H1 (cell line): ENCODE data around the gene PLD3. TPM values are rescaled to one million over a fixed set of nuclear protein-coding genes. Genes with fewer than 3 reads are reported as not detected.

Experiments
- CBX5 ChIP-seq: fragments of 300-800, 300-1000 bp; sonication (generic); IDR thresholded peaks from 2 replicates; pipeline ENCODE4 v1.7.1; 2016; ENCODE audit warnings: antibody characterized with exemption, low read length, low read depth
- EGR1 ChIP-seq: IDR thresholded peaks from 2 replicates; pipeline ENCODE4 v1.6.1; 2011; ENCODE audit warnings: low read depth, low read length, borderline replicate concordance
- JUN ChIP-seq: IDR thresholded peaks from 2 replicates; pipeline ENCODE4 v1.6.1; 2011; ENCODE audit warnings: low read depth, mild to moderate bottlenecking, improper control_type of control experiment, low read length
- POLR2A ChIP-seq, 2 experiments: IDR thresholded peaks; 1 replicate in 1 of 2; 2 replicates in 1 of 2; pipeline ENCODE4 v1.6.1; 2011; ENCODE audit warnings: low read depth in 2 of 2, low read length in 2 of 2, mild to moderate bottlenecking in 2 of 2; ENCODE audit errors: control extremely low read depth in 1 of 2
- RBBP5 ChIP-seq: IDR thresholded peaks from 2 replicates; pipeline ENCODE4 v1.7.1; 2012; ENCODE audit warnings: low read depth, mild to moderate bottlenecking, inconsistent platforms, low read length, moderate library complexity, borderline replicate concordance
- SRF ChIP-seq: IDR thresholded peaks from 2 replicates; pipeline ENCODE4 v1.6.1; 2011; ENCODE audit warnings: mild to moderate bottlenecking, low read depth, low read length, moderate library complexity
- ZNF274 ChIP-seq: IDR thresholded peaks from 2 replicates; pipeline ENCODE4 v1.7.0; 2012; ENCODE audit warnings: low read length, borderline replicate concordance; ENCODE audit errors: extremely low read depth
- polyA plus RNA-seq, 7 experiments: library from polyadenylated mRNA; depleted of rRNA in 3 of 7; stranded (reverse) in 5 of 7; unstranded in 2 of 7; fragments of >200 nt in 5 of 7; fragments of 200-250 nt in 2 of 7; gene quantifications; 1 replicate in 5 of 7; 2 replicates in 1 of 7; 4 replicates in 1 of 7; pipeline versions ENCODE4 v1.2.1 to v1.2.3, GENCODE V29; 2011 to 2013; ENCODE audit warnings: missing spikeins in 2 of 7, mixed read lengths in 2 of 7
- total RNA-seq: library from RNA; stranded (reverse); fragmentation: NEBNext Ultra II Directional; extraction: Animal tissue kit (Norgen Biotek cat#: 25700); gene quantifications from 2 replicates; pipeline ENCODE4 v1.2.1, GENCODE V29; 2021

PLD3 gene
- total and polyA plus RNA-seq, 2 of the 8 experiments (the other 6 are each of a cell fraction or from before 2014, with no cell fraction given) = 180 to 543 TPM

- peak; percentile 99 for TF ChIP-seq EGR1
- 0 out of 2 replicates have a peak, but pooled peaks have one; percentile 49 for TF ChIP-seq RBBP5
- peak; percentile 96 for TF ChIP-seq SRF
- no peak for TF ChIP-seq JUN
- TF ChIP-seq ZNF274 = no peak
- TF ChIP-seq CBX5 = no peak
- peak in 1 of 2 experiments; percentile 74; a peak in 2 of 3 replicates for TF ChIP-seq POLR2A (IDR thresholded peaks at IDR 0.05; ENCODE audit: control extremely low read depth in 1 of 2, low read depth in 2 of 2, low read length in 2 of 2)
Measured at GRCh38 chr19:40420766-40421765, 72.6 kb downstream of the PLD3 start (continued).
